ENCODE data around the gene PDCD7. TPM values are rescaled to one million over a fixed set of nuclear protein-coding genes. Genes with fewer than 3 reads are reported as not detected.
"Not testable (repeated sequence)": the region's sequence is repeated elsewhere in the genome, so short reads cannot be mapped to it uniquely, and the experiment has no call there.

PDCD7 gene
- total RNA-seq, 1 donor from 2014 or later = 15.8 TPM

- ATAC-seq (no peak), DNase-seq (no peak)
- intact Hi-C loops (cut with micrococcal nuclease) = no loop called here
These were observed 930 bp upstream of the PDCD7 start for GRCh38 chr15:65134538-65134937.

GRCh38 chr15:65132878-65133547, 595 bp downstream of the PDCD7 start:
- peak; percentile 55 for DNase-seq
- ATAC-seq = peak; percentile 57
- intact Hi-C loops (cut with micrococcal nuclease) = no loop called here

GRCh38 chr15:65130941-65131340, 2.7 kb downstream of the PDCD7 start:
- DNase-seq = no peak
- intact Hi-C loops (cut with micrococcal nuclease) = no loop called here
- no peak for ATAC-seq

GRCh38 chr15:65115542-65115941, 18.1 kb downstream of the PDCD7 start:
- intact Hi-C loops (cut with micrococcal nuclease) = no loop called here
- ATAC-seq (no peak), DNase-seq (no peak)

GRCh38 chr15:65115086-65115485, 18.5 kb downstream of the PDCD7 start, which contains the start of gene UBAP1L:
Gene UBAP1L (minus strand): TSS chr15:65115200. CDS start chr15:65106215, 8,985 bp downstream.
- ATAC-seq = no peak
- no peak for DNase-seq
- intact Hi-C loops (cut with micrococcal nuclease) = no loop called here

- DNase-seq (no peak), ATAC-seq (peak; percentile 62)
- intact Hi-C loops (cut with micrococcal nuclease) = no loop called here
These were observed 22.8 kb downstream of the PDCD7 start for GRCh38 chr15:65110676-65111292.

- ATAC-seq (no peak), DNase-seq (no peak)
- intact Hi-C loops (cut with micrococcal nuclease) = no loop called here
These were observed 27.5 kb downstream of the PDCD7 start for GRCh38 chr15:65106011-65106590.

- DNase-seq (no peak), ATAC-seq (no peak)
- intact Hi-C loops (cut with micrococcal nuclease) = no loop called here
These were observed 28.6 kb downstream of the PDCD7 start for GRCh38 chr15:65105038-65105437.

GRCh38 chr15:65102912-65103311, 30.7 kb downstream of the PDCD7 start:
- ATAC-seq (no peak), DNase-seq (no peak)
- intact Hi-C loops (cut with micrococcal nuclease) = no loop called here

GRCh38 chr15:65101891-65102708, 31.5 kb downstream of the PDCD7 start:
- DNase-seq (no peak), ATAC-seq (peak; percentile 27)
- intact Hi-C loops (cut with micrococcal nuclease) = loop anchor here (2.0 kb wide), 1 partner anchor 47 kb away; no protein-coding TSS in a partner anchor

GRCh38 chr15:65101411-65101890, 32.2 kb downstream of the PDCD7 start:
- ATAC-seq (peak; percentile 75), DNase-seq (peak; percentile 83)
- intact Hi-C loops (cut with micrococcal nuclease) = loop anchor here (2.0 kb wide), 1 partner anchor 47 kb away; no protein-coding TSS in a partner anchor

GRCh38 chr15:65100442-65100841, 33.2 kb downstream of the PDCD7 start:
- DNase-seq (no peak), ATAC-seq (no peak)
- intact Hi-C loops (cut with micrococcal nuclease) = loop anchor here (2.0 kb wide), 1 partner anchor 46 kb away; no protein-coding TSS in a partner anchor

GRCh38 chr15:65099801-65100200, 33.8 kb downstream of the PDCD7 start:
- not testable (repeated sequence) for ATAC-seq, DNase-seq
- intact Hi-C loops (cut with micrococcal nuclease) = loop anchor here (2.0 kb wide), 1 partner anchor 45 kb away; no protein-coding TSS in a partner anchor

- intact Hi-C loops (cut with micrococcal nuclease) = no loop called here
- ATAC-seq (no peak), DNase-seq (no peak)
These were observed 34.3 kb downstream of the PDCD7 start for GRCh38 chr15:65099336-65099735.

- intact Hi-C loops (cut with micrococcal nuclease) = no loop called here
- no peak for DNase-seq
- ATAC-seq = no peak
These were observed 35.9 kb downstream of the PDCD7 start for GRCh38 chr15:65097651-65098263.

GRCh38 chr15:65096481-65097385, 36.9 kb downstream of the PDCD7 start:
- DNase-seq = no peak
- no peak for ATAC-seq
- intact Hi-C loops (cut with micrococcal nuclease) = no loop called here

- DNase-seq = no peak
- no peak for ATAC-seq
- intact Hi-C loops (cut with micrococcal nuclease) = no loop called here
These were observed 37.9 kb downstream of the PDCD7 start for GRCh38 chr15:65095747-65096104.

All from left ventricle myocardium superior (tissue), 1 donor.